K562 treated with DMSO at 1 percent for 4 hours (cell line): Measurements from ENCODE around the gene SEMG1. TPM values are rescaled to one million over a fixed set of nuclear protein-coding genes. Genes with fewer than 3 reads are reported as not detected.

ENCODE experiments used
- total RNA-seq: library from RNA; unstranded; fragments of 300-600 nt; gene quantifications from 2 replicates; pipeline ENCODE4 v1.2.3, GENCODE V29; 2022; ENCODE audit not compliant: insufficient read depth

SEMG1 gene, protein sequence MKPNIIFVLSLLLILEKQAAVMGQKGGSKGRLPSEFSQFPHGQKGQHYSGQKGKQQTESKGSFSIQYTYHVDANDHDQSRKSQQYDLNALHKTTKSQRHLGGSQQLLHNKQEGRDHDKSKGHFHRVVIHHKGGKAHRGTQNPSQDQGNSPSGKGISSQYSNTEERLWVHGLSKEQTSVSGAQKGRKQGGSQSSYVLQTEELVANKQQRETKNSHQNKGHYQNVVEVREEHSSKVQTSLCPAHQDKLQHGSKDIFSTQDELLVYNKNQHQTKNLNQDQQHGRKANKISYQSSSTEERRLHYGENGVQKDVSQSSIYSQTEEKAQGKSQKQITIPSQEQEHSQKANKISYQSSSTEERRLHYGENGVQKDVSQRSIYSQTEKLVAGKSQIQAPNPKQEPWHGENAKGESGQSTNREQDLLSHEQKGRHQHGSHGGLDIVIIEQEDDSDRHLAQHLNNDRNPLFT
- total RNA-seq, result not detected in 2 replicates

DNA sequence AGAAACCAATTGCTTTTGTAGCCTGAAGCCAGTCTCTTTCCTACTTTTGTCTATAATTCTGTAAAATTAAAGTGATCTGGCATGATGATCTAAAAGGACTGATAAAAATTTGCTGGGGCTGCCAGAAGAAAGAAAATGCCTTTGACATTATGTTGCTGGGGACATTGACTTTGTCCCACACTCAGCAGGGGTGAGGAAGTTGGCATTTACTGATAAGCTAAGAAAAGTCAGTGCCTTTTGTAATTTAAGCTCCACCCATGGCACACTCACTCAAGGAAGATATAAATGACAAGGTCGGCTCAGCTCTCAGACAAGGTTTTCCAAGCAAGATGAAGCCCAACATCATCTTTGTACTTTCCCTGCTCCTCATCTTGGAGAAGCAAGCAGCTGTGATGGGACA, at the start of gene SEMG1:
Gene SEMG1, plus strand, starts transcription at position 309 of the 400 bp plus-strand sequence. Its CDS starts 21 bp downstream, at position 330.

DNA sequence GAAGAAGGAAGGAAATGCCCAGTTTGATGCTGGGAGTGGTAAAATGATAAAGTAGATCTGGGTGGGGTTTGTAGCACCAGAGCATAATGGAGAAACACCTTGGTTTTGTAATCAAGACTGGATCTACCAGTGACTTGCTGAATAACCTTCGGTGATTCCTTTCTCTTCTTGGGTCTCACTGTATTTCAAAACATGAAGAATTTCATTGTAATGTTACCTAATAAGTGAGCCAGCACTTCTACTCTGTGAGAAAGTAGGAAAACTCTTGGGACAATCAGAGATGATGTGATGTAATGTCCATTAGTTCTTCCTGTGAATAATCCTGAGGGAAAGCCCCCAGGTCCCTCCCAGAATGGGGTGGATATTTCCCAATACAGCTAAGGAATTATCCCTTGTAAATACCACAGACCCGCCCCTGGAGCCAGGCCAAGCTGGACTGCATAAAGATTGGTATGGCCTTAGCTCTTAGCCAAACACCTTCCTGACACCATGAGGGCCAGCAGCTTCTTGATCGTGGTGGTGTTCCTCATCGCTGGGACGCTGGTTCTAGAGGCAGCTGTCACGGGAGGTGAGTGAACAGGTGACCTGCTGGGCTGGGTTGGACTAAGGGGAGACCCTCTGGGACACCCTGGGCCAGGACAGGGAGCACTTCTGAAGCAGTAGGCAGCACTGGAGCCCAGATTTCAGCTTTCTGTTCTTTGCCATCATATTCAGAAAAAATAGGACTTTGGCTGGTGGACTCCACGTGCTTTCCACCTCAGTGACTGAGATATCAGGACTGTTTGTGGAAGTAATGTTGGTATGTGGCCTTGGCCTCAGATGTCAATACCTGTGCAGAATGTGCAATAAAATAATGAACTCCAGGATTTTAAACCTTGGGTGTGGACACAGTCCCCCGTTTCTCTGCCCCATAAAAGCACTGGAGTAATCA, 32.1 kb upstream of the SEMG1 start, which contains the start of gene PI3:
Gene PI3, plus strand, starts transcription at position 469 of the 931 bp plus-strand sequence. Its CDS starts 21 bp downstream, at position 490.

DNA sequence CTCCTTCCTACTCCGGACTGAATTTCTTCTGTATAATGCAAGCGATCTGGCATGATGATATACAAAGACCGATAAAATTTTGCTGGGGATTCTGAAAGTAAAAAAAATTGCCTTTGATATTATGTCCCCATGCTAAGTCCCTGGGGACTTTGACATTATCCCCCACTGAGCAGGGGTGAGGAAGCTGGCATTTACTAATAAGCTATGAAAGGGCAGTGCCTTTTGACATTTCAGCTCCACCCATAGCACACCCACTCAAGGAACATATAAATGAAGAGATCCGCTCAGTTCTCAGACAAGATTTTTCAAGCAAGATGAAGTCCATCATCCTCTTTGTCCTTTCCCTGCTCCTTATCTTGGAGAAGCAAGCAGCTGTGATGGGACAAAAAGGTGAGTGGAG, 14.2 kb downstream of the SEMG1 start, which contains the start of gene SEMG2:
Gene SEMG2, plus strand, starts transcription at position 298 of the 400 bp plus-strand sequence. Its CDS starts 17 bp downstream, at position 315.

DNA sequence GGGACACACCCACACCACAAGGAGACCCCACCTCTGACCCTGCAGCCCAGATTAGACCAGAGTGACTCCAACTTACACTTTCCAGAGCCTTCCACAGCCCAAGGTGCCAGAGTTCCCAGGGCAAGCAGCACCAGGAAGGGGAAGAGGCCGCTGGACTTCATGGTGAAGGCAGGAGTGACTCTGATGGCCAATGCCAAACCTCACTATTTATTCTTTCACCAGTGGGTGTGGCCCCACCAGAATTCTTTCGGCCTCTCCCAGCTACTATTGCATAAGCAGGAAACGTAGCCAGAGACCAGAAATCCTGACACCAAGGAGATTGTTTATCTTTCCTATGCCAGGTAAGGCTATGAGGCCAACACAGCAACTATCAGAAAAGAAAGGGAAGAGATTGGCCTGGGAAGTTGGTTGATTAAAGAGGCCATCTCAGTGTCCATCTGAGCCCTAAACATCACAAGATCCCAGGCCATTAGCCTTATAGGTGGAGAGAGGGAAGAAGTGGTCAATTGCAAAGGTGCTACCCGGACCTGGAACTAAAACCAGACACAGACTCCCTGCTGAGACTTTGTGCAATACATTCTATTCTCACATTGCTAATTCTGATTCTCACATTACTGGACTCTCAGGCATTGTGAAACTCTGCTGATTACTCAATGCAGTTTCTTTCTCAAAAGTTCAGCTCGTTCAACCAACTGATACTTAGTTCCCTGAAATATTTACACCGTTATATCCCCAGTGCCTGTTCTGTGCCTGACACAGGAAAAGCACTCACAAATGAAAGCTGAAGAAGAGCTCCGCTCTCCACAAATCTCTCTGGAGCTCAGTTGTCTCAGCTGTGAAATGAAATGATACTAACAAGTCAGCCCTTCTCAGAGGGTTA, 47.8 kb downstream of the SEMG1 start, which contains the start of gene SLPI:
Gene SLPI, minus strand, starts transcription at position 182 of the 880 bp plus-strand sequence. Its CDS starts 21 bp downstream, at position 161.

Other genes starting within 250 kb of the SEMG1 start
- gene TOMM34, start 246.6 kb upstream of the SEMG1 start, total RNA-seq, result 35.3 and 36.9 TPM in 2 replicates
- 11.8 and 12.8 TPM in 2 replicates for gene STK4, start 240.5 kb upstream of the SEMG1 start, total RNA-seq
- not detected in 2 replicates for gene KCNS1, start 105.9 kb upstream of the SEMG1 start, total RNA-seq
- not detected in 2 replicates for gene WFDC5, start 91.9 kb upstream of the SEMG1 start, total RNA-seq
- not detected in 2 replicates for gene WFDC12, start 82.6 kb upstream of the SEMG1 start, total RNA-seq
- not detected in 2 replicates for gene PI3, start 32.1 kb upstream of the SEMG1 start, total RNA-seq
- not detected in 2 replicates for gene SEMG2, start 14.3 kb downstream of the SEMG1 start, total RNA-seq
- not detected in 2 replicates for gene SLPI, start 47.5 kb downstream of the SEMG1 start, total RNA-seq
- gene RBPJL, start 99.8 kb downstream of the SEMG1 start, total RNA-seq, result not detected in 2 replicates
- gene MATN4, start 101.3 kb downstream of the SEMG1 start, total RNA-seq, result not detected in 2 replicates
- gene SDC4, start 141.4 kb downstream of the SEMG1 start, total RNA-seq, result 10.1 and 13.5 TPM in 2 replicates
- gene SYS1, start 156.1 kb downstream of the SEMG1 start, total RNA-seq, result 10.9 and 16.0 TPM in 2 replicates
- gene TP53TG5, start 171.3 kb downstream of the SEMG1 start, total RNA-seq, result not detected in 2 replicates
- gene DBNDD2, start 201.3 kb downstream of the SEMG1 start, total RNA-seq, result 66.5 and 84.8 TPM in 2 replicates
- gene PIGT, start 209.1 kb downstream of the SEMG1 start, total RNA-seq, result 91.8 and 108 TPM in 2 replicates